Peyer's patch (tissue), 4 donors: Measurements from ENCODE around the gene ELK4. TPM values are rescaled to one million over a fixed set of nuclear protein-coding genes. Genes with fewer than 3 reads are reported as not detected.
A peak's percentile ranks its signal among the peaks of the same experiment; 100 is the strongest.

ENCODE experiments used
- DNase-seq, 3 donors: peaks; one replicate each; pipeline ENCODE4 v3.0.0-alpha.2; 2017 to 2019
- H3K27ac ChIP-seq, 4 donors: fragments of 200-600 bp; sonication (generic); one replicate each; pipeline ENCODE4 v1.5.1; 2016 to 2019
- H3K27me3 ChIP-seq, 2 donors: fragments of 200-600 bp; sonication (generic); one replicate each; pipeline ENCODE4 v1.5.1; 2019
- H3K36me3 ChIP-seq, 3 donors: fragments of 200-600 bp; sonication (generic); one replicate each; pipeline ENCODE4 v1.5.1; 2016 to 2019
- H3K4me1 ChIP-seq, 4 donors: fragments of 200-600 bp; sonication (generic); one replicate each; pipeline ENCODE4 v1.5.1; 2016 to 2019
- H3K4me3 ChIP-seq, 4 donors: fragments of 200-600 bp; sonication (generic); 1 replicate in 3 of 4; 2 replicates in 1 of 4; pipeline ENCODE4 v1.5.1; 2016 to 2019; ENCODE audit warnings: mild to moderate bottlenecking in 1 of 4
- H3K9me3 ChIP-seq, 4 donors: fragments of 200-600 bp; sonication (generic); one replicate each; pipeline ENCODE4 v1.5.1; 2016 to 2019; ENCODE audit warnings: mild to moderate bottlenecking in 1 of 4
- POLR2A ChIP-seq, 2 donors: fragments of 450-650 bp; IDR thresholded peaks; one replicate each; pipeline ENCODE4 v1.5.1; 2017; ENCODE audit warnings: antibody characterized with exemption in 2 of 2, mild to moderate bottlenecking in 2 of 2, moderate library complexity in 2 of 2
- total RNA-seq, 4 donors: library from RNA; depleted of rRNA; stranded (reverse); fragments of >200 nt; gene quantifications; one replicate each; pipeline ENCODE4 v1.1.0, GENCODE V29; 2016
- TF ChIP-seq, protein P1 (sequence below), 6 experiments: fragments of 450-650 bp in 4 of 6; fragments of 200-600 bp in 2 of 6; sonication (generic) in 1 of 6; IDR thresholded peaks; one replicate each; pipeline ENCODE4 v1.5.1; 2017 to 2019; ENCODE audit warnings: antibody characterized with exemption in 6 of 6, mild to moderate bottlenecking in 3 of 6, moderate library complexity in 1 of 6

ELK4 gene
- total RNA-seq, 4 donors from 2014 or later = 16.6 to 66.8 (median 23.7) TPM

- Histone ChIP-seq H3K4me3 (no peak overlapping the region), H3K27ac (peak overlapping the region; percentile 7 to 69 (median 50)), H3K4me1 (peaks cover 0 to 64% (median 33%) of the 10 kb centered on the region in 4 donors)
These were observed 34.8 kb upstream of the ELK4 start for GRCh38 chr1:205666372-205667166.

DNA sequence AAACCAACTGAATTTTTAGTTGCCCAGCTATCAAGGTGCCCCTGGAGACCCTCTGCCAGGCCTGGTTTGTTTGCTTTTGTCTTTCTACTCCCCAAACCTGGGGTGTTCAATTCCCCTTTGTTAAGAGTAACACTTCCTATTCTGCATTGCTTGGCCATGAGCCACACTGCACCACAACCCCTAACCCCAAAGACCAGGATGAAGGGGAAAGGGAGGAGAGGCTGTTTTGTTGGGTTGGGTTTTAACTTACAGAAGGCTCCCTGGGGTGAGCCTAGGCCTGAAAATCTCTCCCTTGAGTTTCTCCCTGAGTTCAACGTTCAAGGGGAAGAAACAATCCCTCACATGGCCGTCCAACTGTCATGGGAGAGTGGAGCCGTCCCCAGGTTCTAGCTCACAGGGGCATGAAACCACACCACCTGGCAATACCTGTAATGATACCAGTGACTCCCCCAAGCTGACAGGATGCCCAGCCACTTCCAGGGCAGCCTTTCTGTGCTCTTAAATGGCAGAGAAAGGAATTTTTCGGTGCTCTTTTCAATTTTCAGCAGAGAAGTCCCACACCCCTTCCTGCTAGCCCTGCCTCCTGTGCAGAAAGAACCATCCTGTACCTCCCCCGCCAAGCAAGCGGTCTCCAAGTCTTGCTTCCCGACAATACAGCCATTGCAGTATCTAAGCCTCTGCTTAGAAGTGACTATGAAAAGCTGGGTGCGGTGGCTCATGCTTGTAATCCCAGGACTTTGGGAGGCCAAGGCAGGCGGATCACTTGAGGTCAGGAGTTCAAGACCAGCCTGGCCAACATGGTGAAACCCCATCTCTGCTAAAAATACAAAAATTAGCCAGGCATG, 33.6 kb upstream of the ELK4 start:
- DNase-seq = peak in 2 of 3 donors; percentile 79 to 80
- H3K9me3 ChIP-seq = no peaks in the 10 kb centered on the region
- peaks cover 0 to 64% (median 32%) of the 10 kb centered on the region in 4 donors for H3K4me1 ChIP-seq
- H3K27ac ChIP-seq = peak overlapping the region; percentile 54 to 77 (median 68)
- H3K4me3 ChIP-seq = no peak overlapping the region
- TF ChIP-seq, protein P1, sequence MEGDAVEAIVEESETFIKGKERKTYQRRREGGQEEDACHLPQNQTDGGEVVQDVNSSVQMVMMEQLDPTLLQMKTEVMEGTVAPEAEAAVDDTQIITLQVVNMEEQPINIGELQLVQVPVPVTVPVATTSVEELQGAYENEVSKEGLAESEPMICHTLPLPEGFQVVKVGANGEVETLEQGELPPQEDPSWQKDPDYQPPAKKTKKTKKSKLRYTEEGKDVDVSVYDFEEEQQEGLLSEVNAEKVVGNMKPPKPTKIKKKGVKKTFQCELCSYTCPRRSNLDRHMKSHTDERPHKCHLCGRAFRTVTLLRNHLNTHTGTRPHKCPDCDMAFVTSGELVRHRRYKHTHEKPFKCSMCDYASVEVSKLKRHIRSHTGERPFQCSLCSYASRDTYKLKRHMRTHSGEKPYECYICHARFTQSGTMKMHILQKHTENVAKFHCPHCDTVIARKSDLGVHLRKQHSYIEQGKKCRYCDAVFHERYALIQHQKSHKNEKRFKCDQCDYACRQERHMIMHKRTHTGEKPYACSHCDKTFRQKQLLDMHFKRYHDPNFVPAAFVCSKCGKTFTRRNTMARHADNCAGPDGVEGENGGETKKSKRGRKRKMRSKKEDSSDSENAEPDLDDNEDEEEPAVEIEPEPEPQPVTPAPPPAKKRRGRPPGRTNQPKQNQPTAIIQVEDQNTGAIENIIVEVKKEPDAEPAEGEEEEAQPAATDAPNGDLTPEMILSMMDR (IDR thresholded peaks at IDR 0.05) = no peak
- no peak for TF ChIP-seq POLR2A (IDR thresholded peaks at IDR 0.05)
- peaks cover 0 to 7% (median 0%) of the 10 kb centered on the region in 3 donors for H3K36me3 ChIP-seq
- no peaks in the 10 kb centered on the region for H3K27me3 ChIP-seq

More at GRCh38 chr1:205666372-205667166, 34.8 kb upstream of the ELK4 start:
- TF ChIP-seq, protein P1 (IDR thresholded peaks at IDR 0.05) = no peak
- TF ChIP-seq POLR2A (IDR thresholded peaks at IDR 0.05) = no peak
- no peaks in the 10 kb centered on the region for H3K9me3 ChIP-seq
- no peaks in the 10 kb centered on the region for H3K27me3 ChIP-seq
- peaks cover 0 to 7% (median 0%) of the 10 kb centered on the region in 3 donors for H3K36me3 ChIP-seq
- no peak for DNase-seq

DNA sequence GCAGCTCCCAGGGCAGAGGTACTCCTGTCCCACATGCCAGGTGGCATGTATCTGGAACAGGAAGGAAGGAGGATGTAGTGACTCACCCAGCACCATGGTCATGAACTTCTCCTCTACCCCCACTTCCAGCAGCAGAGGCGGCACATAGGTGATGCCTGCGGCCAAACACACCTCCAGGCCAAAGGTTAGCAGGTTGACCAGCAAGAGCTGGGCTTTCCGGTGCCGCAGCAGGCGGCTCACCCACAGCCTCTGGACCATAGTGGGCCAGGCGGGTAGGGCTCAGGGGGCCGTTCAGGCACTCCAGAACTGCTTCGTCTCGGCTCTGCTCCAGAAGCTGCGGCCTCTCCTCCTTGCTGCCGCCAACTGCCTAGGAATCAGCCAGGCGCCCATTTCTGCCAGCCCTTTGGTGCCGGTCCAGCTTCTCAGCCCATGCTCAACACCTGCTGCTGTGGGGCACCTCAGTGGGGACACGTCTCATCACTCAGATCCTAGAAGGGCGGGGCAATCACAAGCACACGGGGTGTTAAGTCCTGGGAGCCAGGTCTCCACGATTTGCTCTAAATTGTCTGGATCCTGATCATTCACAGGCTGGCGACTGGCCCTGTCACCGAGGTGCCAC, 32.7 kb upstream of the ELK4 start:
- H3K9me3 ChIP-seq = no peaks in the 10 kb centered on the region
- peak overlapping the region; percentile 54 to 77 (median 68) for H3K27ac ChIP-seq
- peak overlapping the region in 1 of 4 donors; percentile 20 for H3K4me3 ChIP-seq

DNA sequence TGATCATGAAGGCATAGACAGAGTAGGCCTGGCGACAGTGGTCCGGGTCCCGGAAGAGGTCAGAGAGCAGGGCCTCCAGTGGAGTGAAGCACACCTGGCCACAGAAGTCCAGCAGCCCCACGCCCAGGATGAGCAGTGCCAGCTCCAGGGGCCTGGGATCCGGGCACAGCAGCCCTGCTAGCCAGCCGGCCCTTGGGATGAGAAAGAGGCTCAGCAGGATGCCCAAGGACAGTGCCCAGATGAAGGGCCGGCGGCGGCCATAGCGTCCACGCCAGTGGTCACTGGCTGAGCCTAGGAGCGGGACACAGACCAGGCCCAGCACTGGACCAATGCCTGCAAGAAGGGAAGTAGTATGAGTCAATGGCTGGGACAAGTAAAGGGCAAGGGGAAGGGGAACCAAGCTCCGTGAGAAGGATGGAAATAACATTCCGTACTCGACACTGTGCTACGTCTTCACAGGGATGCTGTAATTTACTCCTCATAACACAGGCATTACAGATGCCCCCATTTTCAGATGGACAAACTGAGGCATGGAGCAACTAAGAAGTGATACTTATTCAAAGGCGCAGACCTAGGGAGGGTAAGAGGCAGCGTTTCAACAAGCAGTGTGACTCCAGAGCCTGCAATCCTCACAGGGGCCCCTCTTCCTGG, 31.6 kb upstream of the ELK4 start:
- peaks cover 0 to 7% (median 0%) of the 10 kb centered on the region in 3 donors for H3K36me3 ChIP-seq
- no peak for DNase-seq
- peaks cover 0 to 51% (median 21%) of the 10 kb centered on the region in 4 donors for H3K4me1 ChIP-seq
- no peak overlapping the region for H3K4me3 ChIP-seq
- no peaks in the 10 kb centered on the region for H3K27me3 ChIP-seq
- TF ChIP-seq, protein P1 (IDR thresholded peaks at IDR 0.05) = no peak
- no peak for TF ChIP-seq POLR2A (IDR thresholded peaks at IDR 0.05)
- no peaks in the 10 kb centered on the region for H3K9me3 ChIP-seq
- peak overlapping the region in 2 of 4 donors; percentile 54 to 77 for H3K27ac ChIP-seq

More for the DNA sequence above, 32.7 kb upstream of the ELK4 start:
- no peaks in the 10 kb centered on the region for H3K27me3 ChIP-seq
- peaks cover 0 to 7% (median 0%) of the 10 kb centered on the region in 3 donors for H3K36me3 ChIP-seq
- peak in 1 of 2 donors; percentile 16 for TF ChIP-seq POLR2A (IDR thresholded peaks at IDR 0.05)
- TF ChIP-seq, protein P1 (IDR thresholded peaks at IDR 0.05) = no peak
- peaks cover 0 to 57% (median 28%) of the 10 kb centered on the region in 4 donors for H3K4me1 ChIP-seq
- peak in 2 of 3 donors; percentile 72 to 79 for DNase-seq

DNA sequence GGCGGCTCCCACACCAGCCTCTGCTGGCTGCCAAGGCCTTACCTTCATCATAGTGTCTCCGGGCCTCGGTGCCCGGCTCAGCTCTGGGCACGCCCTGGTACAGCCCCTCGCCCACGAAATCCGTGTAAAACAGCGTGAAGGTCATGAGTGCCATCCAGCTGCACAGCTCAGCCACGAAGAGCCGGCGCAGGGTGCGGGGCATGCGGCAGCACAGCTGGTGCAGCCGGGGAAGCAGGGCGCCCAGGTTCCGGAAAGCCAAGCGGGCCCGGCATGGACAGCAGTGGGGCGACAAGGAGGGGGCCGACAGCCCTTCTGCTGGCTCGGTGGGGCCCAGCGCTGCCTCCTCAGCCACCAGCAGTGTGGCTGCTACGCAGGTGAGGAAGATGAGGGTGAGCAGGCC, 31.0 kb upstream of the ELK4 start:
- H3K4me1 ChIP-seq = peaks cover 0 to 45% (median 18%) of the 10 kb centered on the region in 4 donors
- no peaks in the 10 kb centered on the region for H3K9me3 ChIP-seq
- DNase-seq = no peak
- H3K4me3 ChIP-seq = no peak overlapping the region
- no peaks in the 10 kb centered on the region for H3K27me3 ChIP-seq
- TF ChIP-seq, protein P1 (IDR thresholded peaks at IDR 0.05) = no peak
- no peak for TF ChIP-seq POLR2A (IDR thresholded peaks at IDR 0.05)
- H3K27ac ChIP-seq = no peak overlapping the region
- H3K36me3 ChIP-seq = peaks cover 0 to 7% (median 0%) of the 10 kb centered on the region in 3 donors
